ENCODE results near the gene GRID1. TPM values are rescaled to one million over a fixed set of nuclear protein-coding genes. Genes with fewer than 3 reads are reported as not detected.

The GRID1 gene
- total RNA-seq, 1 experiment from 2014 or later, result 0.37 TPM

- TF ChIP-seq, protein P1, sequence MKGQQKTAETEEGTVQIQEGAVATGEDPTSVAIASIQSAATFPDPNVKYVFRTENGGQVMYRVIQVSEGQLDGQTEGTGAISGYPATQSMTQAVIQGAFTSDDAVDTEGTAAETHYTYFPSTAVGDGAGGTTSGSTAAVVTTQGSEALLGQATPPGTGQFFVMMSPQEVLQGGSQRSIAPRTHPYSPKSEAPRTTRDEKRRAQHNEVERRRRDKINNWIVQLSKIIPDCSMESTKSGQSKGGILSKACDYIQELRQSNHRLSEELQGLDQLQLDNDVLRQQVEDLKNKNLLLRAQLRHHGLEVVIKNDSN (CRISPR knock-in tag; IDR thresholded peaks at IDR 0.05), result no peak
- TF ChIP-seq, protein P2, sequence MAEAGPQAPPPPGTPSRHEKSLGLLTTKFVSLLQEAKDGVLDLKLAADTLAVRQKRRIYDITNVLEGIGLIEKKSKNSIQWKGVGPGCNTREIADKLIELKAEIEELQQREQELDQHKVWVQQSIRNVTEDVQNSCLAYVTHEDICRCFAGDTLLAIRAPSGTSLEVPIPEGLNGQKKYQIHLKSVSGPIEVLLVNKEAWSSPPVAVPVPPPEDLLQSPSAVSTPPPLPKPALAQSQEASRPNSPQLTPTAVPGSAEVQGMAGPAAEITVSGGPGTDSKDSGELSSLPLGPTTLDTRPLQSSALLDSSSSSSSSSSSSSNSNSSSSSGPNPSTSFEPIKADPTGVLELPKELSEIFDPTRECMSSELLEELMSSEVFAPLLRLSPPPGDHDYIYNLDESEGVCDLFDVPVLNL (CRISPR knock-in tag; IDR thresholded peaks at IDR 0.05; ENCODE audit: borderline replicate concordance, low read depth), result no peak
- TF ChIP-seq ERG (CRISPR knock-in tag; IDR thresholded peaks at IDR 0.05) (no peak), NR2C2 (CRISPR knock-in tag; IDR thresholded peaks at IDR 0.05) (no peak), NR3C1 (CRISPR knock-in tag; conservative IDR thresholded peaks at IDR 0.05; ENCODE audit: low read depth) (no peak), CBFB (CRISPR knock-in tag; IDR thresholded peaks at IDR 0.05; ENCODE audit: low read depth) (no peak), ATF2 (CRISPR knock-in tag; IDR thresholded peaks at IDR 0.05; ENCODE audit: borderline replicate concordance, low read depth) (no peak), ETV6 (CRISPR knock-in tag; IDR thresholded peaks at IDR 0.05) (no peak)
- TF ChIP-seq, protein P3, sequence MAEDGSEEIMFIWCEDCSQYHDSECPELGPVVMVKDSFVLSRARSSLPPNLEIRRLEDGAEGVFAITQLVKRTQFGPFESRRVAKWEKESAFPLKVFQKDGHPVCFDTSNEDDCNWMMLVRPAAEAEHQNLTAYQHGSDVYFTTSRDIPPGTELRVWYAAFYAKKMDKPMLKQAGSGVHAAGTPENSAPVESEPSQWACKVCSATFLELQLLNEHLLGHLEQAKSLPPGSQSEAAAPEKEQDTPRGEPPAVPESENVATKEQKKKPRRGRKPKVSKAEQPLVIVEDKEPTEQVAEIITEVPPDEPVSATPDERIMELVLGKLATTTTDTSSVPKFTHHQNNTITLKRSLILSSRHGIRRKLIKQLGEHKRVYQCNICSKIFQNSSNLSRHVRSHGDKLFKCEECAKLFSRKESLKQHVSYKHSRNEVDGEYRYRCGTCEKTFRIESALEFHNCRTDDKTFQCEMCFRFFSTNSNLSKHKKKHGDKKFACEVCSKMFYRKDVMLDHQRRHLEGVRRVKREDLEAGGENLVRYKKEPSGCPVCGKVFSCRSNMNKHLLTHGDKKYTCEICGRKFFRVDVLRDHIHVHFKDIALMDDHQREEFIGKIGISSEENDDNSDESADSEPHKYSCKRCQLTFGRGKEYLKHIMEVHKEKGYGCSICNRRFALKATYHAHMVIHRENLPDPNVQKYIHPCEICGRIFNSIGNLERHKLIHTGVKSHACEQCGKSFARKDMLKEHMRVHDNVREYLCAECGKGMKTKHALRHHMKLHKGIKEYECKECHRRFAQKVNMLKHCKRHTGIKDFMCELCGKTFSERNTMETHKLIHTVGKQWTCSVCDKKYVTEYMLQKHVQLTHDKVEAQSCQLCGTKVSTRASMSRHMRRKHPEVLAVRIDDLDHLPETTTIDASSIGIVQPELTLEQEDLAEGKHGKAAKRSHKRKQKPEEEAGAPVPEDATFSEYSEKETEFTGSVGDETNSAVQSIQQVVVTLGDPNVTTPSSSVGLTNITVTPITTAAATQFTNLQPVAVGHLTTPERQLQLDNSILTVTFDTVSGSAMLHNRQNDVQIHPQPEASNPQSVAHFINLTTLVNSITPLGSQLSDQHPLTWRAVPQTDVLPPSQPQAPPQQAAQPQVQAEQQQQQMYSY (CRISPR knock-in tag; IDR thresholded peaks at IDR 0.05), result no peak
These were observed 387.8 kb downstream of the GRID1 start (continued) for GRCh38 chr10:85978566-85979358.

GRCh38 chr10:85977642-85978041, 389.0 kb downstream of the GRID1 start:
- H3K4me3 Mint-ChIP-seq, result no peak overlapping the region
- H3K27ac Mint-ChIP-seq, result no peak overlapping the region
- ChIA-PET CTCF (interaction anchor here (2.2 to 3.5 kb wide), 2 partner anchors 18 to 185 kb away, joined by 10 to 11 read pairs; no protein-coding TSS in a partner anchor), POLR2A (no interaction called here)
- H3K4me1 Mint-ChIP-seq, result peaks cover 11% of the 10 kb centered on the region
- ATAC-seq, result no peak
- H3K36me3 Mint-ChIP-seq, result no peaks in the 10 kb centered on the region
- no peaks in the 10 kb centered on the region for H3K27me3 Mint-ChIP-seq (ENCODE audit: low read depth)
- no peak for DNase-seq (ENCODE audit: low spot score)
- H3K9me3 Mint-ChIP-seq, result no peaks in the 10 kb centered on the region
- TF ChIP-seq, protein P4, sequence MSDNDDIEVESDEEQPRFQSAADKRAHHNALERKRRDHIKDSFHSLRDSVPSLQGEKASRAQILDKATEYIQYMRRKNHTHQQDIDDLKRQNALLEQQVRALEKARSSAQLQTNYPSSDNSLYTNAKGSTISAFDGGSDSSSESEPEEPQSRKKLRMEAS (CRISPR knock-in tag; IDR thresholded peaks at IDR 0.05), result no peak
- TF ChIP-seq ZBTB43 (CRISPR knock-in tag; IDR thresholded peaks at IDR 0.05) (no peak), HMGA2 (CRISPR knock-in tag; IDR thresholded peaks at IDR 0.05) (no peak), CREB1 (CRISPR knock-in tag; IDR thresholded peaks at IDR 0.05) (no peak), NFATC4 (CRISPR knock-in tag; IDR thresholded peaks at IDR 0.05) (no peak), MLX (CRISPR knock-in tag; IDR thresholded peaks at IDR 0.05) (no peak), TEAD1 (CRISPR knock-in tag; IDR thresholded peaks at IDR 0.05) (no peak), ATF3 (CRISPR knock-in tag; conservative IDR thresholded peaks at IDR 0.05) (no peak), ERG (CRISPR knock-in tag; IDR thresholded peaks at IDR 0.05) (no peak), CBFB (CRISPR knock-in tag; IDR thresholded peaks at IDR 0.05; ENCODE audit: low read depth) (no peak), KAT7 (CRISPR knock-in tag; IDR thresholded peaks at IDR 0.05; ENCODE audit: borderline replicate concordance) (no peak)
- TF ChIP-seq, protein P1 (CRISPR knock-in tag; IDR thresholded peaks at IDR 0.05), result no peak
- TF ChIP-seq, protein P5, sequence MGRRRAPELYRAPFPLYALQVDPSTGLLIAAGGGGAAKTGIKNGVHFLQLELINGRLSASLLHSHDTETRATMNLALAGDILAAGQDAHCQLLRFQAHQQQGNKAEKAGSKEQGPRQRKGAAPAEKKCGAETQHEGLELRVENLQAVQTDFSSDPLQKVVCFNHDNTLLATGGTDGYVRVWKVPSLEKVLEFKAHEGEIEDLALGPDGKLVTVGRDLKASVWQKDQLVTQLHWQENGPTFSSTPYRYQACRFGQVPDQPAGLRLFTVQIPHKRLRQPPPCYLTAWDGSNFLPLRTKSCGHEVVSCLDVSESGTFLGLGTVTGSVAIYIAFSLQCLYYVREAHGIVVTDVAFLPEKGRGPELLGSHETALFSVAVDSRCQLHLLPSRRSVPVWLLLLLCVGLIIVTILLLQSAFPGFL (CRISPR knock-in tag; IDR thresholded peaks at IDR 0.05; ENCODE audit: borderline replicate concordance), result no peak

Data from WTC11 (cell line).